ENCODE results near the gene BACH2.
"Not testable (repeated sequence)": the region's sequence is repeated elsewhere in the genome, so short reads cannot be mapped to it uniquely, and the experiment has no call there.

Gene BACH2

DNA sequence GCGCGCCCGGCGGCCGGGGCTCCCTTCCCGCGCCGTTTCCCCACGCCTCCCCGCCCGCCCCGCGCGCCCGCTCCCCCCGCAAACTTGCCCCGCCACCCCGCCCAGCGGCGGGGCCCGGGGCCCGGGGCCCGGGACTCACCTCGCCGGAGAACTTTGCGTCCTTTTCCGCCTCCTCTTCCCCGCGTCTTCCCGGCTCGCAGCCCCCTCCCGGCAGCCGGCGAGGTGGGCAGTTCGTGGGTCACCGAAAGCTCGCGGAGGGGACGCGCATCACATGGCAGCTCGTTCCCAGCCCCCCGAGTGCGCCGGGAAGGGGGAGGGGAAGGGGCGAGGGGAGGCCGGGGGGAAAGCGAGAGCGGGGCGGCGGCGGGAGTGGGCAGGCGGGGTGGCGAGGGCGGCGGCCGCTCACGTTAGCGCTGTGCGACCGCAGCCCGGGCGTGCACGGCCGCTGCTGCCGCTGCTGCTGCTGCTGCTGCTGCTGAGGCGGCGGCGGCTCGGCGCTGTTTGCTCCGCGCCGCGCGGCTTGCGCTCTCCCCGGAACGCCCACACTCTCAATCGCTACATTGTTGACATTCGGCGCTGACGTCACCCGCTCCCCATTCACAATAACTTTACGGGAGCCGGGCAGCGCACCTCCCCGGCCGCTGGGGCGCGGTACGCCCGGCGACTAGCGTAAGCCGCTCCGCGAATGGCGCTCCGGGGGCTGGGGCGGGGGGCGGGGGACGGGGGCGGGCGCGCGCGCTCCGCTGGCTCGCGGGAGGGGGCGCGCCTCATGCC is at the start of gene BACH2:
Gene BACH2 (minus strand): TSS at position 503 of the 774 bp plus-strand sequence. CDS start 287,999 bp downstream, outside the sequence.
- DNase-seq, result peak; percentile 89

DNA sequence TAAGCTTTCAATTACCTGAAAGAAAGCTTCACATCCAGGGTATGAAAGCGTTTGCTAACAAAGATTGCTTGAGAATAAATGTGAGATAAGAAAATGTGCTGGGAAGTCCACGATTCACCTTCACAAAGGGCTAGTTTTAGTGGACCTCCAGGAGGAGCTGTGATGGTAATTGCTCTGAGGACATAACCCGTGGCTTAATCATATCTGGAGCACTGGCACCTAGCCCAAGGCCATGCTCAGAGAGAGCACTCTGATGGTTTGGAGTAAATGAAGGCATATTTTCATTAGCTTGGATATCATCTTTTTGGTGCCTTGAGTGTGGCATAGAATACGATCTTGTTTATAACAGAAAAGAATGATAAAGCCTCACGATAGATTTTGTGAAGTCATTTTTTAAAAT is 46.9 kb upstream of the BACH2 start:
- DNase-seq, result no peak

DNA sequence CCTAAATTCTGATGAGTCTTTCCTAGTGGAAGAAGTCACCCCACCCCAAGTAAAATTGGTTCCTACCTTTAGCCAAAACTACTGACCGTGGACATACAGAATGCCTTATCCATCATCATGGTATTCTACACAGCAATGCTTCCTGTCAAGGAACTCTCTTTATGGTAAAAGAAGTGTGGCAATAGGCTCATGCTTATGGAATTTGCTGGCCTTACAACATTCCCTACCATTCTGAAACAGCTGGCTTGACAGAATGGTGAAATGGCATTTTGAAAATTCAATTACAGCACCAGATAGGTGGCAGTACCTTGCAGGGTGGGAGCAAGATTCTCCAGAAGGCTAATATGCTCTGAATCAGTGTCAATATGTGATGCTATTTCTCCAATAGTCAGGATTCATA is 41.8 kb upstream of the BACH2 start:
- no peak for DNase-seq

DNA sequence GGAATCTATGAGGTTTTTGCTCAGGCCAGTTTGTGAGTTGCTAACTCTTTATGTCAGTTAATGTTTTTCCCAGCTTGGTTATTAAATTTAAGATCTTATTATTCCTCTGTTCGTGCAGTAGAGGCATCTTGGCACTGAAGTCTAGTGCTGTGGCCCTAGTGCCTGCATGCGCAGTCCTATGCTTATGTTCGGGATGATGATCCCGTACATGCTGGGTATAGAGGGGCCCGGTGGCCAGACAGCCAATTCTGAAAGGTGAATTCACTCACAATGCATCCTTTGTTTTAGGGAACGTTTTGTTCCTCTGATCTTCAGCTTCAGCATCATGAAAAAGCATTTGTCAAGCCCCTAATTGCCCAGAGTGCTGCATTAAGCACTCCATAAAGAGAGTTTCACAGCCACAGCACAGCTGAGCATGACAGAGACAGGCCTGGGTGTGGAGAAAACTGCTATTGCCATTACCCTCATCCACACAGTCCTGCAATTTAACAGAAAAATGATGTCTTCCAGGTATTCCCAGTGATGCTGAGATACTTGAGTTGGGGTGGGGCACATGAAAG is 39.8 kb upstream of the BACH2 start:
- DNase-seq, result no peak

GRCh38 chr6:90333928-90334327 is 37.3 kb upstream of the BACH2 start:
- no peak for DNase-seq

GRCh38 chr6:90332978-90333543 is 36.4 kb upstream of the BACH2 start:
- not testable (repeated sequence) for DNase-seq

- DNase-seq, result no peak
Observed at GRCh38 chr6:90329386-90330077, 32.9 kb upstream of the BACH2 start.

DNA sequence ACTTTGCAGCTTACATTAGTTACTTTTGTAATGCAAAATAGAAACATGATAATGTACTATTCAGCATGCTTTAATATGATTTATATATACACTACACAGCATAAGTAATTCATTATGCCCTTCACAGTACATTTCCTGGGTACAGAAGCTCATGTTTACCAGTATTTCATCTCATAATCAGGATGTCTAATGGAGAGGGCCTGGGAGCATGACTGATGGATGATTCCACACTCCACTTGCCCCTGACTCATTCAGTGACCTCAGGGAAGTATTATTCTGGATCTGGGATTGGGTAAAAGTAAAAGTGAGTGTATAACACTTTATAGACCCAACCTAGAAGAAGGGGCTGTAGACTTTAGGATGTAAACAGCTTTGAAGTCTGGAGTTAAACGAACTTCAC is 31.4 kb upstream of the BACH2 start:
- no peak for DNase-seq

DNA sequence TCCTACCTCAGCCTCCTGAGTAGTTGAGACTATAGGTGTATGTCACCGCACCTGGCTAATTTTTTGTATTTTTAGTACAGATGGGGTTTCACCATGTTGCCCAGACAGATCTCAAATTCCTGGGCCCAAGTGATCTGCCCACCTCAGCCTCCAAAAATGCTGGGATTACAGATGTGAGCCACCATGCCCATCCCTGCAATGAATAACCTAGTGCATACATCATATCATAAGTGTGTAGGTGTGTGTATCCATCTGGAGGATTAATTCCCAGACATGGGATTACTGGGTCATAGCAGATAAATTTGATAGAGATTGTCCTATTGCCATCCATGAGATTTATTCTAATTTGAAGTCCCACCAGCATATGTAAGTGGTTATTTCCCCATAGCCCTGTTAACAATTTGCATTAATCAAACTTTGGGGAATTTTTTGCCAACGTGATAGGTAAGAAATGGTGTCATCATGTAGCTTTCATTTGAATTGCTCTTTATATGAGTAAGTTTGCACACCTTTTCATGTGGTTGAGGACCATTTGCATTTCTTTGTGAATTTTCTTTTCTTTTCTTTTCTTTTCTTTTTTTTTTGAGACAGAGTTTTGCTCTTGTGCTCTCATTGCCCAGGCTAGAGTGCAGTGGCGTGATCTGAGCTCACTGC is 29.9 kb upstream of the BACH2 start:
- DNase-seq, result no peak

GRCh38 chr6:90323706-90324105 is 27.1 kb upstream of the BACH2 start:
- DNase-seq, result no peak

- DNase-seq, result no peak
Observed at GRCh38 chr6:90322976-90323474, 26.4 kb upstream of the BACH2 start.

DNA sequence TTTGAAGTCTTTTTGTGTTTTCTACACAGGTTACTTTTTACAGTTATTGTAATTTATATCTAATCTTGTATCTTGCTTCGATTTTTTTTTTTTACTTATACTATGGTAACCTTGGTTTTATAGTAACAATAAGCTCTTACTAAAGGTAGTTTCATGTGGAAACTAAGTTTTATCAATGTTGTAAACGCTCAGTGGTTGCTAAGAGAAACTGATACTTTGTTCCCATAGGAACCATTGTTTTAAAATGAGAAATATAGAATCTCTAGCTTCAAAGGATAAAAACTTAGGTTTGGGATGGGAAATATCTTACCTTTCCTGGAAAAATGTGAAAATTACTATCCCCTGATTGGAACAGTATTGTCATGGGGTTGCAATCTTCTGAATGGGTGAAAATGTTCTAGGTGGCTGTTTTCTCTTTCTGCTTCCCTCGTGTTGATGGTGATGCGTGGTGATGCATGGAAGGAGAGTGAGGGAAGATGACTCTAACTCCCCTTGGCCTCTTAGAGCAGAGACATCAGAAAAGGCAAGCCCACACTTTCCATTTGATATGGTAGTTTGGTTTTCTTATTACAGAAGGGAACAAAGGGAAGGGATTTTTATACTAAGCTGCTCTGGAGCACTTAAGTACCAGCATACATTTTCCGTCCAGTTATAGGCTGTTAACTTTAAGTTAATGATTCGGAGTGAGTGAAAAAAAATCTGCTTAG is 23.5 kb upstream of the BACH2 start:
- no peak for DNase-seq

DNA sequence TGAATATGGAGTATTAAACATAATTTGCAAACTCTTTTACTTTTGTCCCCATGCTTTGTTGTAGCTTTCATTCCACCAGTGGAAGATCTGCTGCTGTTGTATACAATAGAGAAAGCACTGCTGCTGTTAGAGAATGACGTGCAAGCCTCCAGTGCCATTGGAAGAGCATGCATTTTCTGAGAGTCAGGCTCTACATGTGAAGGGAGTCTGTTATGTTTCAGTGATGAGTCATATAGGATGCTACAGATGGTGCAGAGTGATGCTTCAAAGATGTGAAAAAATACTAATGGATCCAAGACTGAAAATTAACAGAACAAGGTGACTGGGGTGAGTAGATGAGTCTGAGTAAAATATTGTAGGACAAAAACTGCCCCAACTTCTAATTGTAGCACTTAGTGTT is 22.4 kb upstream of the BACH2 start:
- DNase-seq, result no peak

DNA sequence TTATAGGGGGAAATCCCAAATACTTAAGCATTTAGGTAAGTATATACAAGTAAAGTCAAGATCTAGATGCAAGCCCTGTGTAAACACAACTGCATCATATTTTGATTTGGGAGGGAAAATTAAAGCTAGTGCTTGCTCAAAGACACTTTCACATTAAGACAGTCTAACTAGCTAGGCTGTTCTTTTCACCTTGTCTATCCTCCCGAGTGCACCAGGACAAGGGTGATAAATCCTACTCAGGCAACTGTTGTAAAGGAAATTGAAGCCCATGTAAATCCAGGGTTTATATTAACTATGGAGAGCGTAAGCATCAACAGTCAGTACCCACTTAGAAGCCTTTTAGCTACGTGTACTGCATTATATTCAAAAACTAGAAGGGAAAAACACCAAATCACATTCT is 19.3 kb upstream of the BACH2 start:
- DNase-seq, result no peak

- peak; percentile 9 for DNase-seq
Observed at GRCh38 chr6:90315354-90315950, 18.8 kb upstream of the BACH2 start.

GRCh38 chr6:90314514-90314913 is 17.9 kb upstream of the BACH2 start:
- no peak for DNase-seq

DNA sequence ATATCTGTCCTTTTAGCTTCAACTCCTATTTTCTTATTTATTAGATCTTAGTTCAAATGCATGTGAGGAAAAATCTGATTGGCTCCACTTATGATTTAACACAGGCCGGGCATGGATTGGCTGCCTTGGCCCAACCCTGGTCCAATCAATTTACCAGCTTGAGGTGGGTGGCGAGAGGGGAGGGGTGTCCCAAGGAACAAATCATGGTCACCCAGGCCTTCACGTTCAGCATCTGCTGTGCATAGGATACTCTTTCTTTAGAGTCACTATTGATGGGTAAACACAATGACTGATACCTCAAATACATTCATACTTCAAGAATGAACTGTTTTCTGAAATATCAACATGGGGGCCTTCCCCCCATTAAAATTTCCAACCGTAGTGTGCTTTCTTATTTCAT is 14.9 kb upstream of the BACH2 start:
- DNase-seq, result no peak

DNA sequence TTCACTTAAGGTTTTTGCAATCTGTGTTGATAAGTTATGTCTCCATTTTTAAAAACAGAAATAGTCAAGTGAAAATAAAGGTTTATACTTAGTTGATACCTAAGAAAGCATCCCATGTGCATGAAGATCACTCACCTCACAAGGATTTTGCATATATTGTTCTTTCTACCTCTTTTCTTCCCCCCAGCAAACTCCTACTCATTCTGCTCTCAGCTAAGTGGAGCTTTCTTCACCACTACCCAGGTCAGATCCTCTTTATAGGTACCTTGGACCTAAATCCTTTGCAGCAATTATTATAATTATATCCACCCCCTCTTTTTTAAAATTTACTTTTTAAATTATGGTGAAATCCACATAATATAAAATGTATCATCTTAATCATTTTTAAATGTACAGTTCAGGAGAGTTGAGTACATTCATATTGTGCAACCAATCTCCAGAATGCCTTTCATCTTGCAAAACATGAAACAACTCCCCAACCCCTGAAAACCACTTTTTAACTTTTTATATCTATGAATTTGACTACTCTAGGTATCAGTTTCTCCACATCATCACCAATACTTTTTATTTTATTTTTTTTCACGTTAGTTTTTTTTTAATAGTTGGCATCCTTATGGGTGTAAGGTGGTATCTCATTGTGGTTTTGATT is 9.3 kb upstream of the BACH2 start:
- no peak for DNase-seq

DNA sequence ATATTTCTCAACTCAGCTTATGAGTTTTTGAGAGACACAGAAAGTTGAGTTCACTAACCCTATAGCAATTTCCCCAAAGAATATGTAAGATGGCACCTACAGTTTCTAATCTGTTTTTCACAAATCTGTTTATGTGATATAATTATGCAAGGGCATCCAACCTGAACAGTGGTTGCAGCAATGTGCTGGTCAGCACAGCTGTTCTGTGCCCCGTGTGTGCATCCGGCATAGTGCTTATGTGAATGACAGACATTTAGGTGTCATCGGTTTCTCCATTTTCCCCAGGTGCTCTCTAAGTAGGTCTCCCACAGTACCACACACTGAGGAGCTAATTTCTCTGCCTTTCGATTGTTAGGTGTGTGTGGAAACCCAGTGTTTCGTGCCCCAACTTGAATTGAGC is 7.7 kb upstream of the BACH2 start:
- DNase-seq, result no peak

GRCh38 chr6:90303039-90303438 is 6.4 kb upstream of the BACH2 start:
- no peak for DNase-seq

DNA sequence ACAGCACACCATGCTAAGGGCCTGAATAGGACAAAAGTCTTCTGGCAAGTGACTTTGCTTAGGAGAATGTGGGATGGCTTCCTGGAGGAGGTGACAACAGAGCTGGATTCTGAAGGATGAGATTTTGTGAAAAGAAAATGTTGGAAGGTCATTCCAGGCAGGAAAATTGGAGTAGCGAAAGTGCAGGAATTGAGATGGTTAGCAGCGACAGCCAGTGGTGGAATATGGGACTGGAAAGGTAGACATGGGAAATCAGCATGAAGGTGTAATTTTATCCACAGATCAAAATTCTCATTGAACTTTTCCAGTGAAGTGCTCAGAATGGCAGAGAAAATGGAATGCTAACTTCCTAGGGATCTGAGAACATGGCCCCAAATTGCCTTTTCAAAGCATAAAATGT is 5.7 kb upstream of the BACH2 start:
- no peak for DNase-seq

GRCh38 chr6:90301816-90302215 is 5.2 kb upstream of the BACH2 start:
- DNase-seq, result no peak

Data from retina (tissue), 1 donor.